Stimulated activated effector memory CD8-positive, alpha-beta T cell treated with anti-CD3 and anti-CD28 coated beads, Interleukin-12 subunit alpha, Interleukin-12 subunit beta, amount 100 ng/mL, for 72 hours (primary cell): ENCODE measurements around the gene OXT.
"Not testable (repeated sequence)": the region's sequence is repeated elsewhere in the genome, so short reads cannot be mapped to it uniquely, and the experiment has no call there.

Experiments used
- ATAC-seq: fragments of 150-1000 bp; cut with Tn5 transposase; 2 replicates; pipeline ENCODE4 v1.10.0; 2021
- DNase-seq, 2 donors: peaks; one replicate each; pipeline ENCODE4 v3.0.0; 2021 to 2022; ENCODE audit warnings: low spot score in 2 of 2
- H3K27ac Mint-ChIP-seq: one replicate; pipeline ENCODE4 v1.8.0; 2022; ENCODE audit warnings: mild to moderate bottlenecking, mixed read lengths
- H3K36me3 Mint-ChIP-seq: one replicate; pipeline ENCODE4 v1.8.0; 2022; ENCODE audit warnings: mild to moderate bottlenecking, mixed read lengths
- H3K4me1 Mint-ChIP-seq: one replicate; pipeline ENCODE4 v1.8.0; 2022; ENCODE audit warnings: mixed read lengths
- H3K4me3 Mint-ChIP-seq: one replicate; pipeline ENCODE4 v1.8.0; 2022; ENCODE audit warnings: mild to moderate bottlenecking, mixed read lengths
- H3K9me3 Mint-ChIP-seq: one replicate; pipeline ENCODE4 v1.8.0; 2022; ENCODE audit warnings: mixed read lengths

OXT gene

DNA sequence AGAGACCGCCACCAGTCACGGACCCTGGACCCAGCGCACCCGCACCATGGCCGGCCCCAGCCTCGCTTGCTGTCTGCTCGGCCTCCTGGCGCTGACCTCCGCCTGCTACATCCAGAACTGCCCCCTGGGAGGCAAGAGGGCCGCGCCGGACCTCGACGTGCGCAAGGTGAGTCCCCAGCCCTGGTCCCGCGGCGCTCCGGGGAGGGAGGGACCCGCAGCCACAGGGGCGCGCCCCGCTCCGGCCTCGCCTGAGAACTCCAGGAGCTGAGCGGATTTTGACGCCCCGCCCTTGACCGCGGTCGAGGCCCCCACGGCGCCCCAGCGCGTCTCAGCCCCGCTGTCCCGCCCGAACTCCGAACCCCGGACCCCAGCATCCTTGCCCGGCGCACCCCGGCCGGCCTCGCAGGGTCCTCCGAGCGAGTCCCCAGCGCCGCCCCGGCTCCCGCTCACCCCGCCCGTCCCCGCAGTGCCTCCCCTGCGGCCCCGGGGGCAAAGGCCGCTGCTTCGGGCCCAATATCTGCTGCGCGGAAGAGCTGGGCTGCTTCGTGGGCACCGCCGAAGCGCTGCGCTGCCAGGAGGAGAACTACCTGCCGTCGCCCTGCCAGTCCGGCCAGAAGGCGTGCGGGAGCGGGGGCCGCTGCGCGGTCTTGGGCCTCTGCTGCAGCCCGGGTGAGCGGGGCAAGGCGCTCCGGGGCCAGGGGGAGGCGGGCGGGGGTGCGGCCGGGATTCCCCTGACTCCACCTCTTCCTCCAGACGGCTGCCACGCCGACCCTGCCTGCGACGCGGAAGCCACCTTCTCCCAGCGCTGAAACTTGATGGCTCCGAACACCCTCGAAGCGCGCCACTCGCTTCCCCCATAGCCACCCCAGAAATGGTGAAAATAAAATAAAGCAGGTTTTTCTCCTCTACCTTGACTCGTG is at the start of gene OXT:
Gene OXT, plus strand, starts transcription at position 11 of the 920 bp plus-strand sequence. Its CDS starts 36 bp downstream, at position 47.
- Mint-ChIP-seq H3K27ac (peak within 1 kb of the TSS; percentile 78), H3K4me3 (peak within 1 kb of the TSS; percentile 70), H3K36me3 (no peaks in the 10 kb centered on the region), H3K4me1 (peaks cover 14% of the 10 kb centered on the region), H3K9me3 (no peaks in the 10 kb centered on the region)
- ATAC-seq (peak; percentile 85), DNase-seq (peak; percentile 34 to 63)

DNA sequence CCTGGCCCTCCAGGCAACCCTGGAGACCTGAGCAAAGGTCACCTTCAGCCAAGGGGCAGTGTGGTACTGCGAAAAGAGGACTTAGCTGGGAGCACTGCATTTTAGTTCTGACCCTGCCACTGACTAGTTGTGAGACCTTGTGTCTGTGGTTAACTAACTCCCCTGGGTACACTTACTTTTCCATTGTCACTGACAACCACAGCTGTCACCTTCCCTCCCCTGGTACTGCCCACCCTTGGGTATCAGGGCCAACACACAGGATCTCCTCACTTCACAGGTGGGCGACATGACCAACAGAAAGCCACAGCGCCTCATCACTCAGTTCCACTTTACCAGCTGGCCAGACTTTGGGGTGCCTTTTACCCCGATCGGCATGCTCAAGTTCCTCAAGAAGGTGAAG is 49.6 kb upstream of the OXT start:
- ATAC-seq (no peak), DNase-seq (no peak)
- Mint-ChIP-seq H3K4me1 (no peaks in the 10 kb centered on the region), H3K27ac (peak overlapping the region; percentile 81), H3K36me3 (peaks cover 16% of the 10 kb centered on the region), H3K4me3 (no peak overlapping the region), H3K9me3 (no peaks in the 10 kb centered on the region)

DNA sequence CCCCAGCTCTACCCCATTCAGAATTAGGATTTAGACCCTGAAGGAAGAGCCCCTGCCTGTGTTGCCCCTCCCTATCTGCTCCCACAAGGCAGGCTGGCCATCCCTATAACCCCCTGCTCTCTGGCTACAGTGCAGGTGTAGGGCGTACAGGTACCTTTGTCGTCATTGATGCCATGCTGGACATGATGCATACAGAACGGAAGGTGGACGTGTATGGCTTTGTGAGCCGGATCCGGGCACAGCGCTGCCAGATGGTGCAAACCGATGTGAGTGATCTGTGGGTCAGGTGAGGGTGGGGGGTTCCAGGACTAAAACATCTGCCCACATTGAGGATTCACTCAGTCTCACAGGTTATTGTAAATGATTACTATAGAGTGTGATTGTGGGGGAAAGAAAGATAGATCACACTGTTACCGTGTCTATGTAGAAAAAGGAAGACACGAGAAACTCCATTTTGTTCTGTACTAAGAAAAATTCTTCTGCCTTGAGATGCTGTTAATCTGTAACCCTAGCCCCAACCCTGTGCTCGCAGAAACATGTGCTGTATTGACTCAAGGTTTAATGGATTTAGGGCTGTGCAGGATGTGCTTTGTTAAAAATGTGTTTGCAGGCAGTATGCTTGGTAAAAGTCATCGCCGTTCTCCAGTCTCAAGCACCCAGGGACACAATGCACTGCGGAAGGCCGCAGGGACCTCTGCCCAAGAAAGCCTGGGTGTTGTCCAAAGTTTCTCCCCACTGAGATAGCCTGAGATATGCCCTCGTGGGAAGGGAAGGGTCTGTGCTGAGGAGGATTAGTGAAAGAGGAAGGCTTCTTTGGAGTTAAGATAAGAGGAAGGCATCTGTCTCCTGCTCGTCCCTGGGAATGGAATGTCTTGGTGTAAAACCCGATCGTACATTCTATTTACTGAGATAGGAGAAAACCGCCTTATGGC is 48.6 kb upstream of the OXT start:
- peak overlapping the region; percentile 81 for H3K27ac Mint-ChIP-seq
- not testable (repeated sequence) for H3K4me1 Mint-ChIP-seq, H3K4me3 Mint-ChIP-seq, DNase-seq, H3K36me3 Mint-ChIP-seq, H3K9me3 Mint-ChIP-seq, ATAC-seq

DNA sequence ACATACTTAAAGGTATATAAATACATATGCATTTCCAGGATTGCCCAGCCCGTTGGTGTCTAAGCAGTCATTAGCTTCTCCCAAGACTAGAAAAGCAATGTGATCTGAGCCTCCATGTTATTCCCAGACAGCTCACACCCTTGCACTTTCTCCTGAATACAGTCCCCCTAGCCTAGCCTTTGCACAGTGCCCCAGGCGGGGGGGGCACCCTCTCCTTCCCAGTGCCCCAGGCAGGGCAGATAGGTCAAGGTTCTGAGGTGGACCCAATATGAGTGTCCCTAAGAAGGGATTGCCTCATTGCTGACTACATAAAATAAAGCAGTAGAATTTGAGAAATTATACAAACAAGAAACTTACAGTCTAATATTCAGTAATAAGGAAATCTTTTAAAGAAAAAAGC is 43.4 kb upstream of the OXT start:
- Mint-ChIP-seq H3K4me3 (no peak overlapping the region), H3K36me3 (no peaks in the 10 kb centered on the region), H3K27ac (no peak overlapping the region), H3K4me1 (no peaks in the 10 kb centered on the region), H3K9me3 (no peaks in the 10 kb centered on the region)
- ATAC-seq (no peak), DNase-seq (no peak)

GRCh38 chr20:3031524-3032147 is 39.8 kb upstream of the OXT start:
- Mint-ChIP-seq H3K4me3 (no peak overlapping the region), H3K9me3 (no peaks in the 10 kb centered on the region), H3K27ac (no peak overlapping the region), H3K4me1 (no peaks in the 10 kb centered on the region), H3K36me3 (no peaks in the 10 kb centered on the region)
- DNase-seq = no peak
- peak; percentile 76 for ATAC-seq

DNA sequence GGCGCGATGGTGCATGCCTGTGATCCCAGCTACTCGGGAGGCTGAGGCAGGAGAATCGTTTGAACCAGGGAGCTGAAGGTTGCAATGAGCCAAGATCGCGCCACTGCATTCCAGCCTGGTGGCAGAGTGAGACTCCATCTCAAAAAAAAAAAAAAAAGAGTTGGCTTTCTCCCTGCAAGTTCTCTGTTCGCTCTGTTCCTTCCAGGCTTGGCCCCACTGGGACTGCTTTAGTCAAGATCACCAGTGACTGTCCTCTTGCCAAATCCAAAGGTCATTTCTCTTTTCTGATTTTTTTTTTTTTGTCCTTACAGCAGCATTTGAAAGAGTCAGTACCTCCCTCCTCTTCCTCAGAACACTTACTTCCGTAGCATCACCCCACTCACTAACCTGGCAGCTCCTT is 38.8 kb upstream of the OXT start:
- DNase-seq = no peak
- no peak for ATAC-seq
- no peaks in the 10 kb centered on the region for H3K4me1 Mint-ChIP-seq
- no peak overlapping the region for H3K27ac Mint-ChIP-seq
- H3K4me3 Mint-ChIP-seq = no peak overlapping the region
- no peaks in the 10 kb centered on the region for H3K9me3 Mint-ChIP-seq
- H3K36me3 Mint-ChIP-seq = no peaks in the 10 kb centered on the region

- Mint-ChIP-seq H3K36me3 (peaks cover 18% of the 10 kb centered on the region), H3K27ac (no peak overlapping the region), H3K4me1 (peaks cover 11% of the 10 kb centered on the region), H3K9me3 (no peaks in the 10 kb centered on the region), H3K4me3 (no peak overlapping the region)
- no peak for DNase-seq
- no peak for ATAC-seq
Observed at GRCh38 chr20:3037654-3038053, 33.8 kb upstream of the OXT start.

DNA sequence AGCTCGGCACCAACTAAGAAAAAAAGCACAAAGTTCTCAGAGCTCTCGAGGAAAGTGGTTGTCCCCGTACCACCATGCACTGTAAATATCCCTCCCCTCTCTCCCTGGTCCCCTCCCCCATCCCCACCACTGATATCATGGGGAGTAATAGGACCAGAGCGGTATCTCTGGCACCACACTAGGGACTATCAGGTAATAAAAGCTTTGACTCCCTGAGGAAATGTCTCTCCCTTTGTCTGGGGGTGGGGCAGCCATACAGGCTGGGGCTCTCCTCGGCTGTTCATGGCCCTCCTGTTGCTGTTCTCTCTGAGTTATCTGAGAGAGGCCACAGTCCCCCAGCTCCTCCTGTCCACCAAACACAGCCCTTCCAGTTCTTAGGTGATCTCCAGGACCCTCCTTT is 33.0 kb upstream of the OXT start:
- Mint-ChIP-seq H3K4me3 (no peak overlapping the region), H3K27ac (peak overlapping the region; percentile 89), H3K4me1 (peaks cover 11% of the 10 kb centered on the region), H3K9me3 (no peaks in the 10 kb centered on the region), H3K36me3 (peaks cover 19% of the 10 kb centered on the region)
- ATAC-seq (no peak), DNase-seq (no peak)

GRCh38 chr20:3039426-3039825 is 32.0 kb upstream of the OXT start:
- DNase-seq (no peak), ATAC-seq (no peak)
- Mint-ChIP-seq H3K27ac (peak overlapping the region; percentile 89), H3K4me1 (peaks cover 20% of the 10 kb centered on the region), H3K9me3 (no peaks in the 10 kb centered on the region), H3K4me3 (no peak overlapping the region), H3K36me3 (peaks cover 28% of the 10 kb centered on the region)

GRCh38 chr20:3040086-3040485 is 31.3 kb upstream of the OXT start:
- Mint-ChIP-seq H3K4me3 (no peak overlapping the region), H3K36me3 (peaks cover 28% of the 10 kb centered on the region), H3K27ac (peak overlapping the region; percentile 80), H3K9me3 (no peaks in the 10 kb centered on the region), H3K4me1 (peaks cover 23% of the 10 kb centered on the region)
- no peak for DNase-seq
- no peak for ATAC-seq

- peaks cover 34% of the 10 kb centered on the region for H3K36me3 Mint-ChIP-seq
- H3K4me3 Mint-ChIP-seq = no peak overlapping the region
- peaks cover 35% of the 10 kb centered on the region for H3K4me1 Mint-ChIP-seq
- H3K9me3 Mint-ChIP-seq = no peaks in the 10 kb centered on the region
- ATAC-seq = no peak
- peak overlapping the region; percentile 70 for H3K27ac Mint-ChIP-seq
- DNase-seq = no peak
Observed at GRCh38 chr20:3041854-3042409, 29.5 kb upstream of the OXT start.

DNA sequence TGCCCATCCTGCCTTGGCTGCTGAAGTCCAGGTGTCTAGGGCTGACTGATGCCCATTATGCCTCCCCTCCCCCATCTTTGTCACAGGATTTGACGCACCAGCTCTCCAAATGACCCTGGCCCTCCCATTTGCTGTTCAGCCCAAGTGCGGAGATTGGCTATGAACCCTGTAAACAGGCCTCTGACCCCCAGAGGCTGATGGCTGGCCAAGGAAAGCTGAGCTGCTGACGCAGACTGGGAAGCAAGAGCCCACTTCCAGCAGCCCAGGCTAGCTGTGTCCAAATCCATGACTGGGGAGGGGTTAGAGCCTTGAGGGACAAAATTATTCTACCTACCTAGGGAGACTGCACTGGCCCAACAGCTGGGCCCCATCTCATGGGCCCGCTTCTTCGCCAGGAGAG is 28.8 kb upstream of the OXT start:
- Mint-ChIP-seq H3K9me3 (no peaks in the 10 kb centered on the region), H3K27ac (peak overlapping the region; percentile 70), H3K36me3 (peaks cover 41% of the 10 kb centered on the region), H3K4me1 (peaks cover 39% of the 10 kb centered on the region), H3K4me3 (no peak overlapping the region)
- DNase-seq (no peak), ATAC-seq (no peak)

GRCh38 chr20:3043322-3043721 is 28.1 kb upstream of the OXT start, which contains the start of gene GNRH2:
GNRH2 (plus strand) TSS chr20:3043622; CDS start chr20:3044415, 793 bp downstream.
- DNase-seq (no peak), ATAC-seq (no peak)
- peaks cover 40% of the 10 kb centered on the region for H3K4me1 Mint-ChIP-seq
- H3K27ac Mint-ChIP-seq = peak within 1 kb of the TSS; percentile 90
- H3K4me3 Mint-ChIP-seq = peak within 1 kb of the TSS; percentile 92
- peaks cover 48% of the 10 kb centered on the region for H3K36me3 Mint-ChIP-seq
- H3K9me3 Mint-ChIP-seq = no peaks in the 10 kb centered on the region

GRCh38 chr20:3044336-3044965 is 27.0 kb upstream of the OXT start:
- H3K9me3 Mint-ChIP-seq = no peaks in the 10 kb centered on the region
- DNase-seq (no peak), ATAC-seq (no peak)
- H3K27ac Mint-ChIP-seq = peak overlapping the region; percentile 90
- H3K36me3 Mint-ChIP-seq = peaks cover 59% of the 10 kb centered on the region
- peaks cover 41% of the 10 kb centered on the region for H3K4me1 Mint-ChIP-seq
- H3K4me3 Mint-ChIP-seq = peak overlapping the region; percentile 92
